PC-3 (cell line): ENCODE results near the gene MROH9. TPM values are rescaled to one million over a fixed set of nuclear protein-coding genes. Genes with fewer than 3 reads are reported as not detected.

ENCODE experiments used
- ATAC-seq: fragments of 200-7000 bp; cut with Tn5 transposase; 2 replicates; pipeline ENCODE4 v1.9.1; 2020; ENCODE audit warnings: mild to moderate bottlenecking, moderate library complexity
- BruUV-seq: library from RNA; stranded (reverse); fragments of 400-500 nt; replicated peaks from 2 replicates; lab custom pipeline; 2021; lab: Mats Ljungman, UMichigan
- CTCF ChIA-PET: fragments of 300-600 bp; sonication (Branson Sonifier 250); formaldehyde crosslinking; loops from one replicate; lab custom pipeline; 2022; ENCODE audit warnings: antibody characterized with exemption; lab: Charles Lee
- POLR2A ChIA-PET: fragments of 300-600 bp; sonication (Branson Sonifier 250); formaldehyde crosslinking; loops from one replicate; lab custom pipeline; 2022; ENCODE audit warnings: antibody characterized with exemption; ENCODE audit not compliant: unreplicated experiment; lab: Charles Lee
- DNase-seq: peaks from one replicate; pipeline ENCODE4 v3.0.0-alpha.2; 2015
- H2AFZ ChIP-seq: fragments of 300-600 bp; sonication (generic); 2 replicates; pipeline ENCODE4 v1.6.0; 2016; ENCODE audit warnings: antibody characterized with exemption, low read length
- H3F3A ChIP-seq: fragments of 300-600 bp; sonication (generic); one replicate; pipeline ENCODE4 v1.6.0; 2017; ENCODE audit warnings: antibody characterized with exemption, low read length, control low read depth, mild to moderate bottlenecking; ENCODE audit not compliant: unreplicated experiment
- H3K27ac ChIP-seq: fragments of 300-600 bp; sonication (generic); 2 replicates; pipeline ENCODE4 v1.5.1; 2016; ENCODE audit warnings: mild to moderate bottlenecking, low read length
- H3K27me3 ChIP-seq: fragments of 300-600 bp; sonication (generic); 2 replicates; pipeline ENCODE4 v1.6.1; 2016; ENCODE audit warnings: low read length, mixed read lengths
- H3K36me3 ChIP-seq: fragments of 300-600 bp; sonication (generic); 2 replicates; pipeline ENCODE4 v1.6.1; 2016; ENCODE audit warnings: low read depth, mixed run types, low read length, mixed read lengths
- H3K4me1 ChIP-seq: fragments of 300-600 bp; sonication (generic); 2 replicates; pipeline ENCODE4 v1.5.1; 2016; ENCODE audit warnings: low read length; ENCODE audit not compliant: insufficient read depth
- H3K4me2 ChIP-seq: fragments of 300-600 bp; sonication (generic); 2 replicates; pipeline ENCODE4 v1.6.0; 2016; ENCODE audit warnings: low read length
- H3K4me3 ChIP-seq: fragments of 300-600 bp; sonication (generic); 2 replicates; pipeline ENCODE4 v1.5.1; 2016; ENCODE audit warnings: mild to moderate bottlenecking, low read length, mixed read lengths
- H3K79me2 ChIP-seq: fragments of 300-600 bp; sonication (generic); 2 replicates; pipeline ENCODE4 v1.6.1; 2017; ENCODE audit warnings: low read length, mixed read lengths
- H3K9ac ChIP-seq: fragments of 300-600 bp; sonication (generic); 2 replicates; pipeline ENCODE4 v1.6.0; 2016; ENCODE audit warnings: mild to moderate bottlenecking, low read length
- H3K9me2 ChIP-seq: fragments of 300-600 bp; sonication (generic); replicated peaks from 2 replicates; pipeline ENCODE4 v1.6.1; 2016; ENCODE audit warnings: mixed run types, low read length, mixed read lengths
- H3K9me3 ChIP-seq: fragments of 300-600 bp; sonication (generic); 2 replicates; pipeline ENCODE4 v1.6.1; 2016; ENCODE audit warnings: low read length, mixed read lengths
- H4K20me1 ChIP-seq: fragments of 300-600 bp; sonication (generic); 2 replicates; pipeline ENCODE4 v1.6.1; 2016; ENCODE audit warnings: low read length, mixed read lengths
- CTCF ChIP-seq: fragments of 300-600 bp; sonication (generic); conservative IDR thresholded peaks from 2 replicates; pipeline ENCODE4 v1.5.1; 2017; ENCODE audit warnings: antibody characterized with exemption, low read depth, mild to moderate bottlenecking, low read length
- EZH2 ChIP-seq: fragments of 300-600 bp; sonication (generic); IDR thresholded peaks from one replicate; pipeline ENCODE4 v1.6.1; 2017; ENCODE audit warnings: antibody characterized with exemption, mild to moderate bottlenecking, low read length; ENCODE audit not compliant: unreplicated experiment
- EZH2phosphoT487 ChIP-seq: fragments of 300-600 bp; sonication (generic); IDR thresholded peaks from 2 replicates; pipeline ENCODE4 v1.6.1; 2018; ENCODE audit warnings: mild to moderate bottlenecking, antibody characterized with exemption, low read length, borderline replicate concordance
- intact Hi-C: fragments of 100-400 bp; cut with micrococcal nuclease; formaldehyde crosslinking; loops from 2 replicates; pipeline ENCODE4 v1.9.0; 2023
- total RNA-seq: library from RNA; depleted of rRNA; stranded (reverse); fragments of >200 nt; gene quantifications from 2 replicates; pipeline ENCODE4 v1.2.3, GENCODE V29; 2014

MROH9 gene
- total RNA-seq, 1 experiment from 2014 or later, result not detected

- intact Hi-C loops, result no loop called here
These were observed 139.7 kb downstream of the MROH9 start for GRCh38 chr1:171075041-171075440.

GRCh38 chr1:171081314-171081753, 146.0 kb downstream of the MROH9 start:
- H4K20me1 ChIP-seq, result no peaks in the 10 kb centered on the region
- no peak overlapping the region for H3K4me2 ChIP-seq
- intact Hi-C loops, result loop anchor here (1.0 kb wide), 3 partner anchors 107 to 233 kb away; partner anchors contain the start of gene FMO4
- no peaks in the 10 kb centered on the region for H3K36me3 ChIP-seq
- TF ChIP-seq CTCF (peak; percentile 79), EZH2 (no peak)
- H3K4me1 ChIP-seq, result no peaks in the 10 kb centered on the region
- H3K9ac ChIP-seq, result no peak overlapping the region
- H2AFZ ChIP-seq, result 0 out of 2 replicates have a peak overlapping the region, but pooled peaks have one; percentile 3
- H3K9me3 ChIP-seq, result no peaks in the 10 kb centered on the region
- no peak overlapping the region for H3K27ac ChIP-seq
- H3K9me2 ChIP-seq, result no peaks in the 10 kb centered on the region
- DNase-seq (peak; percentile 62), ATAC-seq (peak; percentile 61)
- H3K79me2 ChIP-seq, result no peaks in the 10 kb centered on the region
- peaks cover 31% of the 10 kb centered on the region for H3K27me3 ChIP-seq
- no peaks in the 10 kb centered on the region for H3F3A ChIP-seq
- CTCF ChIA-PET, result interaction anchor here (0.5 to 1.6 kb wide), 5 partner anchors 108 to 565 kb away, joined by 5 to 13 read pairs (median 10); partner anchors contain the start of gene FMO4
- H3K4me3 ChIP-seq, result no peak overlapping the region
- POLR2A ChIA-PET, result no interaction called here
- BruUV-seq, result no TSS peak

More at GRCh38 chr1:171075041-171075440, 139.7 kb downstream of the MROH9 start:
- H3K27ac ChIP-seq, result no peak overlapping the region
- H3K4me2 ChIP-seq, result no peak overlapping the region
- DNase-seq, result no peak
- H3K4me3 ChIP-seq, result no peak overlapping the region
- ChIA-PET CTCF (no interaction called here), POLR2A (no interaction called here)
- no peak for ATAC-seq
- H3K9me2 ChIP-seq, result no peaks in the 10 kb centered on the region
- H4K20me1 ChIP-seq, result no peaks in the 10 kb centered on the region
- H3K79me2 ChIP-seq, result no peaks in the 10 kb centered on the region
- H3K27me3 ChIP-seq, result peaks cover 53% of the 10 kb centered on the region
- H3K9me3 ChIP-seq, result no peaks in the 10 kb centered on the region
- H2AFZ ChIP-seq, result no peak overlapping the region
- H3F3A ChIP-seq, result no peaks in the 10 kb centered on the region
- TF ChIP-seq EZH2 (no peak), EZH2phosphoT487 (no peak), CTCF (no peak)
- H3K4me1 ChIP-seq, result no peaks in the 10 kb centered on the region
- H3K9ac ChIP-seq, result no peak overlapping the region
- no peaks in the 10 kb centered on the region for H3K36me3 ChIP-seq
- BruUV-seq, result no TSS peak

- no peaks in the 10 kb centered on the region for H3K4me1 ChIP-seq
- no peaks in the 10 kb centered on the region for H3K9me3 ChIP-seq
- ATAC-seq (no peak), DNase-seq (no peak)
- TF ChIP-seq CTCF (no peak), EZH2 (no peak), EZH2phosphoT487 (no peak)
- H4K20me1 ChIP-seq, result no peaks in the 10 kb centered on the region
- H3K9ac ChIP-seq, result no peak overlapping the region
- ChIA-PET POLR2A (no interaction called here), CTCF (interaction anchor here (1.0 to 1.6 kb wide), 4 partner anchors 108 to 232 kb away, joined by 5 to 13 read pairs (median 10); partner anchors contain the start of gene FMO4)
- H3K27ac ChIP-seq, result no peak overlapping the region
- H3F3A ChIP-seq, result no peaks in the 10 kb centered on the region
- intact Hi-C loops, result loop anchor here (1.0 kb wide), 3 partner anchors 107 to 233 kb away; partner anchors contain the start of gene FMO4
- H3K27me3 ChIP-seq, result peaks cover 31% of the 10 kb centered on the region
- no peaks in the 10 kb centered on the region for H3K79me2 ChIP-seq
- no peak overlapping the region for H3K4me3 ChIP-seq
- no TSS peak for BruUV-seq
- H3K9me2 ChIP-seq, result no peaks in the 10 kb centered on the region
- no peaks in the 10 kb centered on the region for H3K36me3 ChIP-seq
- no peak overlapping the region for H3K4me2 ChIP-seq
- H2AFZ ChIP-seq, result 0 out of 2 replicates have a peak overlapping the region, but pooled peaks have one; percentile 3
These were observed 146.4 kb downstream of the MROH9 start for GRCh38 chr1:171081763-171082201.
